CD4-positive, alpha-beta memory T cell (primary cell): ENCODE results near the gene MRE11. TPM values are rescaled to one million over a fixed set of nuclear protein-coding genes. Genes with fewer than 3 reads are reported as not detected.

ENCODE experiments used
- CTCF ChIA-PET: fragments of 350-600 bp; sonication (Branson Sonifier 250); formaldehyde crosslinking; loops from one replicate; lab custom pipeline; 2021; ENCODE audit warnings: inconsistent platforms; ENCODE audit not compliant: partially characterized antibody; lab: Charles Lee
- POLR2A ChIA-PET: fragments of 350-600 bp; sonication (Branson Sonifier 250); formaldehyde crosslinking; loops from one replicate; lab custom pipeline; 2021; ENCODE audit not compliant: partially characterized antibody; lab: Charles Lee
- DNase-seq, 5 donors: peaks; one replicate each; pipeline versions ENCODE4 v3.0.0 to v3.0.0-alpha.2; 2020 to 2022; ENCODE audit warnings: mixed read lengths in 1 of 5
- H3K27ac ChIP-seq: one replicate; pipeline ENCODE4 v1.7.0; 2013; ENCODE audit warnings: low read depth, low read length
- H3K27me3 ChIP-seq: 2 replicates; pipeline ENCODE4 v1.7.0; 2013; ENCODE audit warnings: mild to moderate bottlenecking, low read length, moderate library complexity; ENCODE audit not compliant: insufficient read depth
- H3K36me3 ChIP-seq: 2 replicates; pipeline ENCODE4 v1.7.0; 2013; ENCODE audit warnings: mild to moderate bottlenecking, low read length, moderate library complexity; ENCODE audit not compliant: insufficient read depth
- H3K4me1 ChIP-seq: 2 replicates; pipeline ENCODE4 v1.7.0; 2013; ENCODE audit warnings: mild to moderate bottlenecking, low read length, moderate library complexity; ENCODE audit not compliant: insufficient read depth
- H3K4me3 ChIP-seq, 2 donors: one replicate each; pipeline ENCODE4 v1.7.0; 2013; ENCODE audit warnings: low read length in 2 of 2, mild to moderate bottlenecking in 1 of 2
- H3K9me3 ChIP-seq, 2 donors: one replicate each; pipeline ENCODE4 v1.7.0; 2013; ENCODE audit warnings: low read length in 2 of 2, control low read depth in 1 of 2; ENCODE audit not compliant: control insufficient read depth in 1 of 2
- H3K27ac Mint-ChIP-seq, 7 donors: one replicate each; pipeline ENCODE4 v1.8.0; 2020 to 2021; ENCODE audit warnings: mixed read lengths in 7 of 7, mild to moderate bottlenecking in 6 of 7, inconsistent platforms in 3 of 7, moderate library complexity in 3 of 7
- H3K27me3 Mint-ChIP-seq, 2 donors: one replicate each; pipeline ENCODE4 v1.8.0; 2020 to 2021; ENCODE audit warnings: mixed read lengths in 2 of 2
- H3K36me3 Mint-ChIP-seq, 2 donors: one replicate each; pipeline ENCODE4 v1.8.0; 2020 to 2021; ENCODE audit warnings: mixed read lengths in 2 of 2, inconsistent platforms in 1 of 2, mild to moderate bottlenecking in 1 of 2
- H3K4me1 Mint-ChIP-seq, 4 donors: one replicate each; pipeline ENCODE4 v1.8.0; 2020 to 2021; ENCODE audit warnings: mixed read lengths in 4 of 4, mild to moderate bottlenecking in 1 of 4
- H3K4me3 Mint-ChIP-seq, 8 donors: one replicate each; pipeline ENCODE4 v1.8.0; 2020 to 2021; ENCODE audit warnings: mixed read lengths in 8 of 8, mild to moderate bottlenecking in 7 of 8, moderate library complexity in 6 of 8, inconsistent platforms in 3 of 8
- H3K9me3 Mint-ChIP-seq, 8 donors: one replicate each; pipeline ENCODE4 v1.8.0; 2020 to 2021; ENCODE audit warnings: mixed read lengths in 8 of 8, mild to moderate bottlenecking in 5 of 8, inconsistent platforms in 3 of 8, moderate library complexity in 1 of 8
- intact Hi-C: fragments of 100-400 bp; cut with micrococcal nuclease; formaldehyde crosslinking; loops from one replicate; pipeline ENCODE4 v1.15.1; 2023
- polyA plus RNA-seq, 2 donors: library from polyadenylated mRNA; unstranded; fragments of 300-500 nt; fragmentation: Illumina TruSeq; gene quantifications; one replicate each; pipeline ENCODE4 v1.2.3, GENCODE V29; 2021
- total RNA-seq, 2 experiments: library from RNA; stranded (reverse); gene quantifications; one replicate each; pipeline ENCODE4 v1.2.3, GENCODE V29; 2021

The MRE11 gene
- 10 to 100 TPM; 43.3 to 43.4 TPM for total RNA-seq
- 10 to 100 TPM in 1 of 2 donors, 1 to 10 TPM in 1; 7.6 to 17.5 TPM for polyA plus RNA-seq

DNA sequence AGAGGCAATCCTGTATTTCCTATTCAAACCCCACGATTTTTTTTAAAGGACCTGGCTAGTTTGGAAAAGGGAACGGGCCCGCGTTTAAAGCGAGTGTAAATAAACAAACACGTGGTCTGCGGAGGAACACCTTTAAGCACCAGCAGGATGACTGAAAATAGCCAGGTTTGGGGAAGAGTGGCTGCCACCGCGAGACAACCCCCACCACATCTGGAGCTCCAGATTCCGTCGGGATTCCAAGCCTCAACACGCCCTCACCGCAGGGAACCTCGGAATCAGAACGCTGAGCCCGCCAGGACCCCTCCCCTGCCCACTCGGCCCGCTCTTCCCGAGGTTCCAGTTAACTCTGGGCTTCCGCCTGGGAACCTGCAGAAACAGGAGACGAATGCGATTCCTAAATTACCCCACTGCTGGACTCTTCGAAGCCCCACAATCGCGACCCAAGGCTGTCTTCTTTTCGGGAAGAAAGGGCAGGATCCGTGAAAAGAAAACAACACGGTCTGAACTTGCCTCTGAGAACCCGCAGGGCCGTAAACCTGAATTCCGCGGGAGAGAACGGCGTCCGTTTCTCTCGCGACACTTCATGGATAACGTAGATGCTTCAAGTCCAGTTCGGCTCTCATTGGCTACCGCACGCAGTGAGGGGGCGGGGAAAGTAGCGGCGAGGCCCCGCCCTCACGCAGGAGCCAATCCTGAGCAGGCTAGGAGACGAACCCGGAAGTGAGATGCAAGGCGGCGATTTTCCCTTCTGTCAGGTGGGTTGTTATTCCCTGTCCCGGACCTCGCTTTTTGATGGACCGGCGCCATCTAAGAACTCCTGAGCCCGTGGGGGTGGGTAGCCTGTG lies at the start of gene MRE11, which contains the start of gene ANKRD49:
MRE11 (minus strand) TSS at position 564 of the 845 bp plus-strand sequence. CDS start 1,043 bp downstream, outside the sequence.
ANKRD49 (plus strand) TSS at position 704 of the 845 bp plus-strand sequence. CDS start 2,710 bp downstream, outside the sequence.
- Mint-ChIP-seq H3K27ac (peak within 1 kb of the TSS; percentile 91 to 99 (median 98)), H3K4me3 (peak within 1 kb of the TSS; percentile 94 to 98 (median 97)), H3K27me3 (no peaks in the 10 kb centered on the region), H3K4me1 (peaks cover 20 to 50% (median 28%) of the 10 kb centered on the region in 4 donors), H3K36me3 (peaks cover 33 to 42% of the 10 kb centered on the region in 2 donors), H3K9me3 (peaks cover 0 to 3% (median 0%) of the 10 kb centered on the region in 8 donors)
- Histone ChIP-seq H3K4me1 (peaks cover 36% of the 10 kb centered on the region), H3K9me3 (no peaks in the 10 kb centered on the region), H3K36me3 (peaks cover 34% of the 10 kb centered on the region), H3K4me3 (peak within 1 kb of the TSS; percentile 90 to 94), H3K27ac (peak within 1 kb of the TSS; percentile 86), H3K27me3 (no peaks in the 10 kb centered on the region)
- intact Hi-C loops, result loop anchor here (1.0 to 10.0 kb wide), 12 partner anchors 11 to 1899 kb away; partner anchors contain the start of genes C11orf54, CEP295, CWC15 and FAM76B
- ChIA-PET POLR2A (interaction anchor here (0.6 to 2.1 kb wide), 5 partner anchors 9 to 1297 kb away, joined by 3 to 10 read pairs (median 7); partner anchors contain the start of genes C11orf54, C11orf97, CEP57 and PANX1), CTCF (no interaction called here)
- peak; percentile 97 to 98 (median 97) for DNase-seq

DNA sequence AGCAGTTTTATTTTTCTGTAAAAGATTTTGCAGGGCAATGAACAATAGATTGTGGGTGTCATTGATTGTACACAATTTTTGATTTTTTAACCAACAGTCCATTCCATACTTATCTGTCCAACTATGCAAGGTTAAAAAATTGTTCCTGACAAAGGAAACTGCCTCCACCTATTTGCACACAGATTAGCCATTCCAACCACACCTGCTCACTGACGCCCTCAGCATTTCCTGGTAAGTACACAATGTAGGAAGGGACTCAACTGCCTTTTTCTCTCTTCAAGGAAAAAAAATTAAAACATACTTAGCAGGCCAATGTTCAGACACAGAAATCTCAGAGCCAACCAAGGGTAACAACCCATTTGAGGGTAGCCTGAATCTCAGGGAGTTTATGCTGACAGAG lies 45.8 kb upstream of the MRE11 start:
- H3K4me3 Mint-ChIP-seq, result no peak overlapping the region
- peaks cover 6 to 21% of the 10 kb centered on the region in 2 donors for H3K27me3 Mint-ChIP-seq
- H3K4me1 Mint-ChIP-seq, result peaks cover 7 to 13% (median 9%) of the 10 kb centered on the region in 4 donors

DNA sequence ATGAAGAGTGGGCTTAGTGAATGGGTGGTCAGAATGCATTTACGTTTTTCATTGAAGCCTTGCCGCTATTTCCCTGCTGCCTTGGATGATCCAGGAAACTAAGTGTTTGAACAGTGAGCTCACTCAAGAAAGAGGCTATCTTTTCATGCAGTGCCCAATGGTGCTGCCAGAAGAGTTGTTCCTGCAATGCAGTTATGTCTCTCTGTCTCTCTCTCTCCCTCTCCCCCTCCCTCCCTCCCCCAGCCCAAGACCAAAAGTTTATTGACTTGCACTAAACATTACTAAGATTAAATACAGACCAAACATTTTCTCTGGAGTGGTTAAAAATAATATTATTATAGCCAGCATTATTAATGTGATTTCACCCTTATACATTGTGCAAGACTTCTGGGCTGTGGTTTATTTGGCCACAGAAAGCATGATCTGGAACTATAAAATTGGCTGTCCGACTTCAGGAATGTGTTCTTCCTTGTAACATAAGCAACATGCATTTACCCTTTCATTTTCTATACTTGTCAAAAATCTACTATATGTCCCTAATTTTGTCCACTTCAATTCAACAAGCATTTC lies 43.5 kb upstream of the MRE11 start:
- intact Hi-C loops, result no loop called here
- Mint-ChIP-seq H3K27me3 (peaks cover 10 to 23% of the 10 kb centered on the region in 2 donors), H3K9me3 (no peaks in the 10 kb centered on the region), H3K27ac (no peak overlapping the region), H3K4me3 (no peak overlapping the region), H3K4me1 (no peaks in the 10 kb centered on the region), H3K36me3 (no peaks in the 10 kb centered on the region)
- no peak for DNase-seq
- CTCF ChIA-PET, result no interaction called here
- Histone ChIP-seq H3K4me3 (no peak overlapping the region), H3K27me3 (peaks cover 5% of the 10 kb centered on the region), H3K27ac (no peak overlapping the region), H3K4me1 (no peaks in the 10 kb centered on the region), H3K36me3 (no peaks in the 10 kb centered on the region), H3K9me3 (no peaks in the 10 kb centered on the region)
- POLR2A ChIA-PET, result no interaction called here

More for the DNA sequence above, 45.8 kb upstream of the MRE11 start:
- H3K9me3 Mint-ChIP-seq, result no peaks in the 10 kb centered on the region
- POLR2A ChIA-PET, result no interaction called here
- intact Hi-C loops, result no loop called here
- no peak for DNase-seq
- Histone ChIP-seq H3K27me3 (peaks cover 5% of the 10 kb centered on the region), H3K36me3 (no peaks in the 10 kb centered on the region), H3K4me3 (no peak overlapping the region), H3K4me1 (peaks cover 7% of the 10 kb centered on the region), H3K9me3 (no peaks in the 10 kb centered on the region), H3K27ac (no peak overlapping the region)
- no peak overlapping the region for H3K27ac Mint-ChIP-seq
- CTCF ChIA-PET, result no interaction called here
- H3K36me3 Mint-ChIP-seq, result peaks cover 0 to 5% of the 10 kb centered on the region in 2 donors

DNA sequence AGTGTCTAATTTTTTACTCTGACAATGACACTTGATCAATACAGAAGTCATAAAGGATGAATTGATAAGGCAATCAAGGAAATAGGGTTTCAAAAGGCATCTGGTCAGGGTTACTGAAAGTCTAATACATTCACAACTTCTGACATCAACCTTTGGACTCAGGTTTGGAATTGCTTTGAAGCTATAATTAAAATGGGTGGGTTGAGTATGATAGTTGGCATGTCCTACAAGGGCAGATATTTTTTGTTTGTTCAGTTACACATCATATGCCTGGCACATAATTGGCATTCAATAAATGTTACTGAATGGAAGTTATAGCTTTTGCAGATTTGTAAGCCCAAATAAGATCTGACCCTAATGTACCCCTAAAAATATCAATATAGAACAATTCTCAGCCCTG lies 42.7 kb upstream of the MRE11 start:
- no peak overlapping the region for H3K27ac Mint-ChIP-seq
- peaks cover 12 to 23% of the 10 kb centered on the region in 2 donors for H3K27me3 Mint-ChIP-seq
- ChIA-PET POLR2A (no interaction called here), CTCF (no interaction called here)
- DNase-seq, result no peak
- H3K9me3 ChIP-seq, result no peaks in the 10 kb centered on the region
- H3K4me3 ChIP-seq, result no peak overlapping the region
- H3K27me3 ChIP-seq, result peaks cover 5% of the 10 kb centered on the region
- H3K9me3 Mint-ChIP-seq, result no peaks in the 10 kb centered on the region
- no peak overlapping the region for H3K4me3 Mint-ChIP-seq
- H3K36me3 ChIP-seq, result no peaks in the 10 kb centered on the region
- H3K4me1 Mint-ChIP-seq, result no peaks in the 10 kb centered on the region
- H3K4me1 ChIP-seq, result no peaks in the 10 kb centered on the region
- no peaks in the 10 kb centered on the region for H3K36me3 Mint-ChIP-seq
- H3K27ac ChIP-seq, result no peak overlapping the region
- intact Hi-C loops, result no loop called here

DNA sequence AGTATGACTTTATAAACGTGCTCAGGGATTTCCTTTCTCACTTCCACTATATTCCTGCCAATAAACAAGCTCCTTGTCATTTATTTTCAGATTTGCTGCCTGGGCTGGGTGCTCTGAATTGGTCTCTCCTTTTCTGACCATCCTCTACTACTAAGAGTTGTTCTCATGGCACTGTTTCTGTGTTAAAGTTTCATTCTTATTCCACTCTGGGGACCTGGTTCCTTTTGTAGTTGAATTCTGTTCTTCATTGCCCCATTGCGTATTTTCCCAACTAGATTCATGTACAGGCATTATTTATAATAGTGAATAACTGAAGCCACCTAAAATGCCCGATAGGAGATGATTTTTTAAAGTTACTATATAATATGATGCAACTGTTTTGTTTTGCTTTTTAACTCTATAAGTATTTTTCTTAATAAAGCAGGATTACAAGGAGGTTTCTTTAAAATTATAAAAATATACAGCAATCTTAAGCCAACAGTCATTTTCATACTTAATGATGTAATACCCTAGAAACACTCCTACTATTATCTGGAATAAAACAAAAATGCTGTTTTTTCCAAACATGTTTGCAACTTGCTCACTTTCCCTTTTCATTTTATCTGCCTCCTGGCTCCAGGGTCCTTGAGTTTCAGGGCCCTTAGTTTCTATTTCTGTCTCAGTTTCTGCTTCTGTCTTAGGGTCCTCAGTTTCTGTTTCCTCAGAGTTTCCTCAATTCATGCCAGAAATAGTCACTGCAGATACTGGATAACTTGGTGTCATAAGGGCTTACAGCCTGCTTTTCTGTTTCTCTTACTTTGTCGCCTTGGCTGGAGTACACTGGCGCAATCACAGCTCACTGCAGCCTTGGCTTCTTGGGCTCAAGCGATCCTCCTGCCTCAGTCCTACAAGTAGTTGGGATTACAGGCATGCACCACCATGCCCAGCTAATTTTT lies 40.3 kb upstream of the MRE11 start:
- Mint-ChIP-seq H3K36me3 (no peaks in the 10 kb centered on the region), H3K4me3 (peak overlapping the region in 1 of 8 donors; percentile 1), H3K4me1 (no peaks in the 10 kb centered on the region), H3K27me3 (peaks cover 15 to 33% of the 10 kb centered on the region in 2 donors), H3K9me3 (no peaks in the 10 kb centered on the region), H3K27ac (no peak overlapping the region)
- H3K4me1 ChIP-seq, result no peaks in the 10 kb centered on the region
- no peaks in the 10 kb centered on the region for H3K9me3 ChIP-seq
- ChIA-PET CTCF (interaction anchor here (1.2 to 2.6 kb wide), 2 partner anchors 12 to 14 kb away, joined by 3 to 6 read pairs; no protein-coding TSS in a partner anchor), POLR2A (no interaction called here)
- H3K27ac ChIP-seq, result no peak overlapping the region
- intact Hi-C loops, result no loop called here
- no peak overlapping the region for H3K4me3 ChIP-seq
- H3K36me3 ChIP-seq, result no peaks in the 10 kb centered on the region
- H3K27me3 ChIP-seq, result peaks cover 5% of the 10 kb centered on the region
- DNase-seq, result no peak

DNA sequence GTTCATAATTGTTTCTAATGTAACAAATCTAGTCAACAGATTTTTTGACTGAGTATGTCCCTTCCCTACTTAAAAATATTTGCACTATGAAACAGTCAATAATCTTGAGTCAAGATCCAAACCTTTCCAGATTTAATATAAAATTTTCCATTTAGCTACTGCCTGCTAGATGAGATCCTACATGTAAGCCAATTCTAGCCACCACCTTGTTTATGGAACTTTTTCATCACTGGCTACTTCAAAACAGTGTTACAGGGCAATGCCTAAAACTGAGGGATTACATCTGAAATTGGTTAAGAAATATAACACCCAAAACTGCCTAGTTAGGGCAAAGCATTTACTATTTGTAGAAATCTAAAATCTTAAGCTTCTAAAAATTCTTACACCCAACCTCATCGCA lies 39.6 kb upstream of the MRE11 start:
- no peaks in the 10 kb centered on the region for H3K36me3 ChIP-seq
- ChIA-PET CTCF (interaction anchor here (2.6 kb wide), 1 partner anchor 12 kb away, joined by 6 read pairs; no protein-coding TSS in a partner anchor), POLR2A (no interaction called here)
- Mint-ChIP-seq H3K9me3 (no peaks in the 10 kb centered on the region), H3K27me3 (peaks cover 17 to 36% of the 10 kb centered on the region in 2 donors), H3K4me3 (no peak overlapping the region), H3K4me1 (no peaks in the 10 kb centered on the region), H3K36me3 (no peaks in the 10 kb centered on the region), H3K27ac (no peak overlapping the region)
- no peaks in the 10 kb centered on the region for H3K4me1 ChIP-seq
- no peak for DNase-seq
- no peaks in the 10 kb centered on the region for H3K9me3 ChIP-seq
- H3K27me3 ChIP-seq, result peaks cover 8% of the 10 kb centered on the region
- no peak overlapping the region for H3K27ac ChIP-seq
- intact Hi-C loops, result no loop called here
- H3K4me3 ChIP-seq, result no peak overlapping the region
